Measurements from ENCODE around the gene LYPD6. TPM values are rescaled to one million over a fixed set of nuclear protein-coding genes. Genes with fewer than 3 reads are reported as not detected.

LYPD6 gene
- total and polyA plus RNA-seq, 4 donors, result 0.15 to 0.42 (median 0.23) TPM

- Histone ChIP-seq H3K9me3 (ENCODE audit: control insufficient read depth in 4 of 4, low read length in 3 of 4) (no peaks in the 10 kb centered on the region), H3K4me1 (ENCODE audit: control insufficient read depth in 4 of 4, insufficient read depth in 4 of 4, low read length in 3 of 4) (no peaks in the 10 kb centered on the region), H3K27me3 (ENCODE audit: control insufficient read depth in 4 of 4, insufficient read depth in 4 of 4, low read length in 3 of 4) (no peaks in the 10 kb centered on the region), H3K27ac (ENCODE audit: low read depth in 1 of 2, low read length in 2 of 2) (no peak overlapping the region), H3K36me3 (ENCODE audit: control insufficient read depth in 4 of 4, insufficient read depth in 3 of 4, low read depth in 1 of 4, low read length in 3 of 4) (no peaks in the 10 kb centered on the region), H3K9ac (ENCODE audit: low read depth in 1 of 2, low read length in 2 of 2) (no peak overlapping the region), H3K4me3 (ENCODE audit: low read depth in 1 of 3, low read length in 3 of 3) (no peak overlapping the region)
- WGBS, result 85% methylated on average over 2 of the region's 2 CpGs
- DNase-seq (ENCODE audit: low spot score), result no peak
- TF ChIP-seq SP1 (IDR thresholded peaks at IDR 0.05) (no peak), GABPA (IDR thresholded peaks at IDR 0.05 in 1 of 2, conservative IDR thresholded peaks at IDR 0.05 in 1 of 2) (no peak)
- TF ChIP-seq, protein P1, sequence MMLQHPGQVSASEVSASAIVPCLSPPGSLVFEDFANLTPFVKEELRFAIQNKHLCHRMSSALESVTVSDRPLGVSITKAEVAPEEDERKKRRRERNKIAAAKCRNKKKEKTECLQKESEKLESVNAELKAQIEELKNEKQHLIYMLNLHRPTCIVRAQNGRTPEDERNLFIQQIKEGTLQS (IDR thresholded peaks at IDR 0.05), result no peak
These were observed 177.6 kb downstream of the LYPD6 start for GRCh38 chr2:149507974-149508373.

GRCh38 chr2:149513461-149513860, 183.1 kb downstream of the LYPD6 start:
- WGBS, result 31% methylated on average over 1 of the region's 1 CpG

More at GRCh38 chr2:149513461-149513860, 183.1 kb downstream of the LYPD6 start:
- Histone ChIP-seq H3K36me3 (ENCODE audit: control insufficient read depth in 4 of 4, insufficient read depth in 3 of 4, low read depth in 1 of 4, low read length in 3 of 4) (no peaks in the 10 kb centered on the region), H3K27me3 (ENCODE audit: control insufficient read depth in 4 of 4, insufficient read depth in 4 of 4, low read length in 3 of 4) (peaks cover 0 to 3% (median 0%) of the 10 kb centered on the region in 4 donors), H3K4me3 (ENCODE audit: low read depth in 1 of 3, low read length in 3 of 3) (no peak overlapping the region), H3K9me3 (ENCODE audit: control insufficient read depth in 4 of 4, low read length in 3 of 4) (no peaks in the 10 kb centered on the region), H3K9ac (ENCODE audit: low read depth in 1 of 2, low read length in 2 of 2) (no peak overlapping the region), H3K27ac (ENCODE audit: low read depth in 1 of 2, low read length in 2 of 2) (no peak overlapping the region), H3K4me1 (ENCODE audit: control insufficient read depth in 4 of 4, insufficient read depth in 4 of 4, low read length in 3 of 4) (no peaks in the 10 kb centered on the region)
- no peak for DNase-seq (ENCODE audit: low spot score)
- no peak for TF ChIP-seq RXRA (IDR thresholded peaks at IDR 0.05)
- TF ChIP-seq MAX (IDR thresholded peaks at IDR 0.05), result no peak
- no peak for TF ChIP-seq TAF1 (conservative IDR thresholded peaks at IDR 0.05)
- no peak for TF ChIP-seq YY1 (IDR thresholded peaks at IDR 0.05)
- TF ChIP-seq FOXA2 (IDR thresholded peaks at IDR 0.05), result no peak
- TF ChIP-seq SP1 (IDR thresholded peaks at IDR 0.05), result no peak
- TF ChIP-seq, protein P2, sequence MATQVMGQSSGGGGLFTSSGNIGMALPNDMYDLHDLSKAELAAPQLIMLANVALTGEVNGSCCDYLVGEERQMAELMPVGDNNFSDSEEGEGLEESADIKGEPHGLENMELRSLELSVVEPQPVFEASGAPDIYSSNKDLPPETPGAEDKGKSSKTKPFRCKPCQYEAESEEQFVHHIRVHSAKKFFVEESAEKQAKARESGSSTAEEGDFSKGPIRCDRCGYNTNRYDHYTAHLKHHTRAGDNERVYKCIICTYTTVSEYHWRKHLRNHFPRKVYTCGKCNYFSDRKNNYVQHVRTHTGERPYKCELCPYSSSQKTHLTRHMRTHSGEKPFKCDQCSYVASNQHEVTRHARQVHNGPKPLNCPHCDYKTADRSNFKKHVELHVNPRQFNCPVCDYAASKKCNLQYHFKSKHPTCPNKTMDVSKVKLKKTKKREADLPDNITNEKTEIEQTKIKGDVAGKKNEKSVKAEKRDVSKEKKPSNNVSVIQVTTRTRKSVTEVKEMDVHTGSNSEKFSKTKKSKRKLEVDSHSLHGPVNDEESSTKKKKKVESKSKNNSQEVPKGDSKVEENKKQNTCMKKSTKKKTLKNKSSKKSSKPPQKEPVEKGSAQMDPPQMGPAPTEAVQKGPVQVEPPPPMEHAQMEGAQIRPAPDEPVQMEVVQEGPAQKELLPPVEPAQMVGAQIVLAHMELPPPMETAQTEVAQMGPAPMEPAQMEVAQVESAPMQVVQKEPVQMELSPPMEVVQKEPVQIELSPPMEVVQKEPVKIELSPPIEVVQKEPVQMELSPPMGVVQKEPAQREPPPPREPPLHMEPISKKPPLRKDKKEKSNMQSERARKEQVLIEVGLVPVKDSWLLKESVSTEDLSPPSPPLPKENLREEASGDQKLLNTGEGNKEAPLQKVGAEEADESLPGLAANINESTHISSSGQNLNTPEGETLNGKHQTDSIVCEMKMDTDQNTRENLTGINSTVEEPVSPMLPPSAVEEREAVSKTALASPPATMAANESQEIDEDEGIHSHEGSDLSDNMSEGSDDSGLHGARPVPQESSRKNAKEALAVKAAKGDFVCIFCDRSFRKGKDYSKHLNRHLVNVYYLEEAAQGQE (IDR thresholded peaks at IDR 0.05), result no peak
- TF ChIP-seq, protein P3, sequence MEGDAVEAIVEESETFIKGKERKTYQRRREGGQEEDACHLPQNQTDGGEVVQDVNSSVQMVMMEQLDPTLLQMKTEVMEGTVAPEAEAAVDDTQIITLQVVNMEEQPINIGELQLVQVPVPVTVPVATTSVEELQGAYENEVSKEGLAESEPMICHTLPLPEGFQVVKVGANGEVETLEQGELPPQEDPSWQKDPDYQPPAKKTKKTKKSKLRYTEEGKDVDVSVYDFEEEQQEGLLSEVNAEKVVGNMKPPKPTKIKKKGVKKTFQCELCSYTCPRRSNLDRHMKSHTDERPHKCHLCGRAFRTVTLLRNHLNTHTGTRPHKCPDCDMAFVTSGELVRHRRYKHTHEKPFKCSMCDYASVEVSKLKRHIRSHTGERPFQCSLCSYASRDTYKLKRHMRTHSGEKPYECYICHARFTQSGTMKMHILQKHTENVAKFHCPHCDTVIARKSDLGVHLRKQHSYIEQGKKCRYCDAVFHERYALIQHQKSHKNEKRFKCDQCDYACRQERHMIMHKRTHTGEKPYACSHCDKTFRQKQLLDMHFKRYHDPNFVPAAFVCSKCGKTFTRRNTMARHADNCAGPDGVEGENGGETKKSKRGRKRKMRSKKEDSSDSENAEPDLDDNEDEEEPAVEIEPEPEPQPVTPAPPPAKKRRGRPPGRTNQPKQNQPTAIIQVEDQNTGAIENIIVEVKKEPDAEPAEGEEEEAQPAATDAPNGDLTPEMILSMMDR (IDR thresholded peaks at IDR 0.05; ENCODE audit: low read depth, low read length, missing input control), result no peak
- no peak for TF ChIP-seq RAD21 (IDR thresholded peaks at IDR 0.05)
- no peak for TF ChIP-seq HNF4A (conservative IDR thresholded peaks at IDR 0.05)
- no peak for TF ChIP-seq ZBTB33 (IDR thresholded peaks at IDR 0.05)
- TF ChIP-seq JUND (IDR thresholded peaks at IDR 0.05), result no peak
- TF ChIP-seq, protein P1 (IDR thresholded peaks at IDR 0.05), result no peak
- no peak for TF ChIP-seq FOXA1 (IDR thresholded peaks at IDR 0.05)
- no peak for TF ChIP-seq HNF4G (IDR thresholded peaks at IDR 0.05)

All from liver (tissue), 9 donors.